K562 (cell line): ENCODE results near the gene CALM1. TPM values are rescaled to one million over a fixed set of nuclear protein-coding genes. Genes with fewer than 3 reads are reported as not detected.

ENCODE experiments used
- ATF1 ChIP-seq, 2 experiments: fragments of 450-650 bp in 1 of 2; IDR thresholded peaks; 2 replicates each; pipeline ENCODE4 v1.6.1; 2016; ENCODE audit warnings: missing compliant biosample characterization in 1 of 2, missing genetic modification characterization in 1 of 2
- DDX20 ChIP-seq: fragments of 450-650 bp; IDR thresholded peaks from 2 replicates; pipeline ENCODE4 v1.6.1; 2016; ENCODE audit warnings: missing genetic modification characterization, low read depth, mild to moderate bottlenecking, missing compliant biosample characterization, moderate library complexity
- HDAC3 ChIP-seq: fragments of 450-650 bp; IDR thresholded peaks from 2 replicates; pipeline ENCODE4 v1.6.1; 2018; ENCODE audit warnings: borderline replicate concordance, mild to moderate bottlenecking, moderate library complexity; ENCODE audit not compliant: partially characterized antibody
- HIVEP1 ChIP-seq: fragments of 250-450 bp; sonication (Bioruptor Pico); IDR thresholded peaks from 2 replicates; pipeline ENCODE4 v1.4.0; 2020; ENCODE audit warnings: mild to moderate bottlenecking
- JUN ChIP-seq, 2 experiments: sonication (generic) in 1 of 2; formaldehyde crosslinking in 1 of 2; IDR thresholded peaks; 2 replicates each; pipeline versions ENCODE4 v1.6.1 to v1.8.0; 2012 to 2022; ENCODE audit warnings: borderline replicate concordance in 2 of 2, mild to moderate bottlenecking in 2 of 2, improper control_type of control experiment in 1 of 2, low read depth in 1 of 2, low read length in 1 of 2, missing genetic modification reagents in 1 of 2
- NELFE ChIP-seq: IDR thresholded peaks from 2 replicates; pipeline ENCODE4 v1.6.1; 2011; ENCODE audit warnings: mild to moderate bottlenecking; ENCODE audit not compliant: insufficient read depth, insufficient read length
- NR2C2 ChIP-seq, 2 experiments: fragments of 200-800 bp in 1 of 2; sonication (Bioruptor generic) in 1 of 2; sonication (generic) in 1 of 2; formaldehyde crosslinking in 1 of 2; IDR thresholded peaks; 2 replicates each; pipeline versions ENCODE4 v1.6.1 to v1.8.0; 2016 to 2022; ENCODE audit warnings: mild to moderate bottlenecking in 1 of 2, missing compliant biosample characterization in 1 of 2, missing genetic modification characterization in 1 of 2, missing genetic modification reagents in 1 of 2
- PML ChIP-seq: IDR thresholded peaks from 2 replicates; pipeline ENCODE4 v1.6.1; 2012; ENCODE audit warnings: low read length, inconsistent platforms
- POLR2AphosphoS5 ChIP-seq: IDR thresholded peaks from 2 replicates; pipeline ENCODE4 v1.6.1; 2011; ENCODE audit warnings: mild to moderate bottlenecking, low read depth, low read length, moderate library complexity; ENCODE audit not compliant: control insufficient read depth, insufficient read depth
- RCOR1 ChIP-seq, 2 experiments: IDR thresholded peaks; 2 replicates each; pipeline ENCODE4 v1.6.1; 2012; ENCODE audit warnings: low read depth in 2 of 2, low read length in 2 of 2, borderline replicate concordance in 1 of 2, improper control_type of control experiment in 1 of 2
- RFX5 ChIP-seq: IDR thresholded peaks from 2 replicates; pipeline ENCODE4 v1.6.1; 2011; ENCODE audit warnings: low read depth, mild to moderate bottlenecking, improper control_type of control experiment, low read length
- SRF ChIP-seq, 2 experiments: fragments of 250-450, 450-650 bp in 1 of 2; sonication (Bioruptor Pico) in 1 of 2; sonication (generic) in 1 of 2; formaldehyde crosslinking; IDR thresholded peaks; 2 replicates each; pipeline versions ENCODE4 v1.5.0 to v1.5.1; 2020 to 2022; ENCODE audit warnings: mild to moderate bottlenecking in 1 of 2, missing genetic modification reagents in 1 of 2
- STAT5A ChIP-seq: IDR thresholded peaks from 2 replicates; pipeline ENCODE4 v1.6.1; 2012; ENCODE audit warnings: low read length, inconsistent platforms, borderline replicate concordance
- TAF15 ChIP-seq: fragments of 200-400 bp; formaldehyde crosslinking; IDR thresholded peaks from 2 replicates; pipeline ENCODE4 v1.6.1; 2017; ENCODE audit warnings: mild to moderate bottlenecking, low read depth, low read length, moderate library complexity
- TAF9B ChIP-seq: fragments of 450-650 bp; IDR thresholded peaks from 2 replicates; pipeline ENCODE4 v1.6.1; 2018; ENCODE audit warnings: mild to moderate bottlenecking; ENCODE audit not compliant: partially characterized antibody
- WHSC1 ChIP-seq: IDR thresholded peaks from one replicate; pipeline ENCODE4 v1.6.1; 2012; ENCODE audit warnings: low read length, control low read depth, inconsistent platforms
- ZBED1 ChIP-seq: IDR thresholded peaks from 2 replicates; pipeline ENCODE4 v1.6.1; 2014
- ZNF384 ChIP-seq: IDR thresholded peaks from 2 replicates; pipeline ENCODE4 v1.6.1; 2012; ENCODE audit warnings: low read depth, low read length, improper control_type of control experiment
- ZNF586 ChIP-seq: fragments of 450-650 bp; formaldehyde crosslinking; conservative IDR thresholded peaks from 2 replicates; pipeline ENCODE4 v1.4.0; 2020; ENCODE audit warnings: mild to moderate bottlenecking, moderate library complexity
- ZNF76 ChIP-seq: fragments of 250-450 bp; sonication (Bioruptor Pico); IDR thresholded peaks from 2 replicates; pipeline ENCODE4 v1.4.0; 2020; ENCODE audit warnings: mild to moderate bottlenecking, moderate library complexity, borderline replicate concordance
- polyA plus RNA-seq, 8 experiments: library from polyadenylated mRNA; depleted of rRNA in 4 of 8; stranded (reverse) in 5 of 8; unstranded in 3 of 8; fragments of >200 nt; fragmentation: Nextera tagmentation in 2 of 8; fragmentation: Illumina TruSeq in 1 of 8; extraction: Ambion mirVana in 2 of 8; extraction: Trizol in 1 of 8; gene quantifications; 2 replicates each; pipeline versions ENCODE4 v1.2.1 to v1.2.3, GENCODE V29; 2011 to 2014; ENCODE audit warnings: inconsistent platforms in 1 of 8, missing spikeins in 1 of 8
- total RNA-seq, 7 experiments: library from RNA; depleted of rRNA in 6 of 7; stranded (reverse); fragments of >200 nt in 6 of 7; fragmentation: Illumina TruSeq in 2 of 7; extraction: Trizol in 2 of 7; gene quantifications; 2 replicates each; pipeline versions ENCODE4 v1.2.1 to v1.2.3, GENCODE V29; 2011 to 2021; ENCODE audit warnings: low replicate concordance in 1 of 7
- TF ChIP-seq, protein P1 (sequence below): fragments of 250-450 bp; sonication (Bioruptor Pico); IDR thresholded peaks from 2 replicates; pipeline ENCODE4 v1.9.0; 2021; ENCODE audit warnings: mild to moderate bottlenecking
- TF ChIP-seq, protein P2 (sequence below), 3 experiments: fragments of 200-800 bp in 1 of 3; fragments of 250-450 bp in 1 of 3; fragments of 450-650 bp in 1 of 3; sonication (Bioruptor Pico) in 1 of 3; sonication (Bioruptor generic) in 1 of 3; formaldehyde crosslinking in 1 of 3; IDR thresholded peaks; 2 replicates each; pipeline versions ENCODE4 v1.6.1 to v1.8.0; 2016 to 2022; ENCODE audit warnings: mild to moderate bottlenecking in 2 of 3, missing genetic modification characterization in 2 of 3, missing compliant biosample characterization in 1 of 3, moderate library complexity in 1 of 3

The CALM1 gene
- total and polyA plus RNA-seq, 9 of the 15 experiments (the other 6 are each of a cell fraction or from before 2014, with no cell fraction given) = 48.0 to 269 (median 158) TPM

DNA sequence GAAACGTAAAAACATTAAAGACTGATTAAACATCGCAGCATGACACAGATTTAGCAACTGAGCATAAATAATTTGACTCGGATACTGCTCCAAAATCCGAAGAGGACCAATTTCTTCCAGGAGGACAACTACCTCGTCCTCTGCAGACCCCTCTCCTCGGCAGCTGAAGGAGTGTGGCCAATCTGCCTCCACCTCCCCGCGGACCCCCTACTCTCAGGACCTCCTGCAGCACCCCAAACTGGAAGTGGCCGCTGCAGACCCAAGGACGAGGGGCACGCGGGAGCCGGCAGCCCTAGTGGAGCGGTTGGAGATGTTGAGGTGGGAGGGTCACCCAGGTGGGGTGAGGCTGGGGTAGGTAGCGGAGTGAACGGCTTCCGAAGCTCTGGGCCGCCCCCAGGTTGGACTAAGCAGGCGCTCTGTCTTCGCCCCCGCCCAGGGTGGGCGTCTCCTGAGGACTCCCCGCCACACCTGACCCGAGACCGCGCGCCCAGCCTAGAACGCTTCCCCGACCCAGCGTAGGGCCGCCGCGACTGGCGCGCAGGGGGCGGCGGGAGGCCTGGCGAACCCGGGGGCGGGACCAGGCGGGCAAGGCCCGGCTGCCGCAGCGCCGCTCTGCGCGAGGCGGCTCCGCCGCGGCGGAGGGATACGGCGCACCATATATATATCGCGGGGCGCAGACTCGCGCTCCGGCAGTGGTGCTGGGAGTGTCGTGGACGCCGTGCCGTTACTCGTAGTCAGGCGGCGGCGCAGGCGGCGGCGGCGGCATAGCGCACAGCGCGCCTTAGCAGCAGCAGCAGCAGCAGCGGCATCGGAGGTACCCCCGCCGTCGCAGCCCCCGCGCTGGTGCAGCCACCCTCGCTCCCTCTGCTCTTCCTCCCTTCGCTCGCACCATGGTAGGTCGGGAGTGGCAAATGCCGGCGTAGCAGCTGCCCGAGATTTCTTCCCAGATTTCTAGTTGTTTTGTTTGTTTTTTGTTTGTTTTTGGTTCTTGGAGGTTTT is at the start of gene CALM1 (continued):
- peak; percentile 12; the same call in 1 of the 2 replicates for TF ChIP-seq ZNF76 (CRISPR knock-in tag)
- no peak for TF ChIP-seq ZNF586
- peak; percentile 79; the same call in 1 of the 2 replicates for TF ChIP-seq NR2C2 (CRISPR knock-in tag; IDR thresholded peaks at IDR 0.05)
- TF ChIP-seq NR2C2 (tag; IDR thresholded peaks at IDR 0.05) = peak; percentile 52; the same call in 1 of the 2 replicates
- TF ChIP-seq POLR2AphosphoS5 = peak; percentile 95
- TF ChIP-seq ZNF384 = peak; percentile 41; the same call in 1 of the 2 replicates
- TF ChIP-seq HIVEP1 (CRISPR knock-in tag) = no peak
- TF ChIP-seq WHSC1 = no peak
- no peak for TF ChIP-seq ATF1 (CRISPR knock-in tag; IDR thresholded peaks at IDR 0.05)
- peak; percentile 67 for TF ChIP-seq ATF1 (tag; IDR thresholded peaks at IDR 0.05)
- TF ChIP-seq TAF9B = peak; percentile 81
- no peak for TF ChIP-seq HDAC3
- no peak for TF ChIP-seq TAF15
- TF ChIP-seq NELFE = peak; percentile 74
- TF ChIP-seq ZBED1 = no peak
- TF ChIP-seq, protein P1, sequence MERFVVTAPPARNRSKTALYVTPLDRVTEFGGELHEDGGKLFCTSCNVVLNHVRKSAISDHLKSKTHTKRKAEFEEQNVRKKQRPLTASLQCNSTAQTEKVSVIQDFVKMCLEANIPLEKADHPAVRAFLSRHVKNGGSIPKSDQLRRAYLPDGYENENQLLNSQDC (CRISPR knock-in tag) = peak; percentile 89; the same call in 1 of the 2 replicates
- TF ChIP-seq DDX20 (tag) = no peak
- TF ChIP-seq JUN (IDR thresholded peaks at IDR 0.05; ENCODE audit: borderline replicate concordance, low read depth, low read length) = 0 out of 2 replicates have a peak, but pooled peaks have one; percentile 8
- no peak for TF ChIP-seq JUN (CRISPR knock-in tag; IDR thresholded peaks at IDR 0.05; ENCODE audit: borderline replicate concordance)
- TF ChIP-seq, protein P2, sequence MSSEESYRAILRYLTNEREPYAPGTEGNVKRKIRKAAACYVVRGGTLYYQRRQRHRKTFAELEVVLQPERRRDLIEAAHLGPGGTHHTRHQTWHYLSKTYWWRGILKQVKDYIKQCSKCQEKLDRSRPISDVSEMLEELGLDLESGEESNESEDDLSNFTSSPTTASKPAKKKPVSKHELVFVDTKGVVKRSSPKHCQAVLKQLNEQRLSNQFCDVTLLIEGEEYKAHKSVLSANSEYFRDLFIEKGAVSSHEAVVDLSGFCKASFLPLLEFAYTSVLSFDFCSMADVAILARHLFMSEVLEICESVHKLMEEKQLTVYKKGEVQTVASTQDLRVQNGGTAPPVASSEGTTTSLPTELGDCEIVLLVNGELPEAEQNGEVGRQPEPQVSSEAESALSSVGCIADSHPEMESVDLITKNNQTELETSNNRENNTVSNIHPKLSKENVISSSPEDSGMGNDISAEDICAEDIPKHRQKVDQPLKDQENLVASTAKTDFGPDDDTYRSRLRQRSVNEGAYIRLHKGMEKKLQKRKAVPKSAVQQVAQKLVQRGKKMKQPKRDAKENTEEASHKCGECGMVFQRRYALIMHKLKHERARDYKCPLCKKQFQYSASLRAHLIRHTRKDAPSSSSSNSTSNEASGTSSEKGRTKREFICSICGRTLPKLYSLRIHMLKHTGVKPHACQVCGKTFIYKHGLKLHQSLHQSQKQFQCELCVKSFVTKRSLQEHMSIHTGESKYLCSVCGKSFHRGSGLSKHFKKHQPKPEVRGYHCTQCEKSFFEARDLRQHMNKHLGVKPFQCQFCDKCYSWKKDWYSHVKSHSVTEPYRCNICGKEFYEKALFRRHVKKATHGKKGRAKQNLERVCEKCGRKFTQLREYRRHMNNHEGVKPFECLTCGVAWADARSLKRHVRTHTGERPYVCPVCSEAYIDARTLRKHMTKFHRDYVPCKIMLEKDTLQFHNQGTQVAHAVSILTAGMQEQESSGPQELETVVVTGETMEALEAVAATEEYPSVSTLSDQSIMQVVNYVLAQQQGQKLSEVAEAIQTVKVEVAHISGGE (CRISPR knock-in tag; IDR thresholded peaks at IDR 0.05) = no peak; a peak in 1 of 6 replicates
- TF ChIP-seq STAT5A = peak; percentile 27; the same call in 1 of the 2 replicates
- TF ChIP-seq RCOR1 (IDR thresholded peaks at IDR 0.05; ENCODE audit: borderline replicate concordance in 1 of 2, low read depth in 2 of 2, low read length in 2 of 2) = 0 out of 4 replicates have a peak, but pooled peaks of 1 of the 2 experiments have one; percentile 42
- no peak for TF ChIP-seq RFX5
- peak; percentile 78 for TF ChIP-seq PML
- TF ChIP-seq SRF (CRISPR knock-in tag; IDR thresholded peaks at IDR 0.05) = no peak
